Lower leg skin (tissue), 3 donors: ENCODE data around the gene MAP1B.

Experiments used
- CTCF ChIP-seq, 3 donors: fragments of 450-650 bp; IDR thresholded peaks; one replicate each; pipeline ENCODE4 v1.5.1; 2016; ENCODE audit warnings: antibody characterized with exemption in 3 of 3, mild to moderate bottlenecking in 3 of 3, moderate library complexity in 2 of 3
- POLR2A ChIP-seq, 2 donors: fragments of 450-650 bp; IDR thresholded peaks; one replicate each; pipeline ENCODE4 v1.6.1; 2016 to 2017; ENCODE audit warnings: antibody characterized with exemption in 2 of 2, mild to moderate bottlenecking in 1 of 2, moderate library complexity in 1 of 2

GRCh38 chr5:72121052-72121779 is 13.9 kb downstream of the MAP1B start:
- no peak for TF ChIP-seq POLR2A (IDR thresholded peaks at IDR 0.05)
- no peak for TF ChIP-seq CTCF (IDR thresholded peaks at IDR 0.05)
